H1 (cell line): ENCODE results near the gene OCSTAMP. TPM values are rescaled to one million over a fixed set of nuclear protein-coding genes. Genes with fewer than 3 reads are reported as not detected.

ENCODE experiments used
- BACH1 ChIP-seq: IDR thresholded peaks from 2 replicates; pipeline ENCODE4 v1.6.1; 2012; ENCODE audit warnings: low read length, improper control_type of control experiment
- CHD7 ChIP-seq: fragments of 300-600 bp; sonication (generic); IDR thresholded peaks from 2 replicates; pipeline ENCODE4 v1.7.1; 2012; ENCODE audit warnings: low read length, moderate library complexity, mild to moderate bottlenecking, inconsistent platforms; ENCODE audit not compliant: insufficient replicate concordance
- EP300 ChIP-seq, 2 experiments: IDR thresholded peaks; 1 replicate in 1 of 2; 2 replicates in 1 of 2; pipeline ENCODE4 v1.6.1; 2011 to 2012; ENCODE audit warnings: low read depth in 2 of 2, low read length in 2 of 2, mild to moderate bottlenecking in 2 of 2, borderline replicate concordance in 1 of 2, inconsistent platforms in 1 of 2, moderate library complexity in 1 of 2
- MAX ChIP-seq: IDR thresholded peaks from 2 replicates; pipeline ENCODE4 v1.6.1; 2012; ENCODE audit warnings: inconsistent platforms
- NANOG ChIP-seq: IDR thresholded peaks from 2 replicates; pipeline ENCODE4 v1.6.1; 2011; ENCODE audit warnings: low read length, low read depth, mild to moderate bottlenecking, inconsistent platforms; ENCODE audit not compliant: insufficient read depth, poor library complexity, severe bottlenecking
- POLR2AphosphoS5 ChIP-seq: IDR thresholded peaks from 2 replicates; pipeline ENCODE4 v1.6.1; 2011; ENCODE audit warnings: low read depth, low read length
- SAP30 ChIP-seq: fragments of 300-600 bp; sonication (generic); IDR thresholded peaks from 2 replicates; pipeline ENCODE4 v1.7.1; 2012; ENCODE audit warnings: low read length, moderate library complexity, mild to moderate bottlenecking, inconsistent platforms; ENCODE audit not compliant: insufficient read depth, insufficient replicate concordance
- SP2 ChIP-seq: IDR thresholded peaks from 2 replicates; pipeline ENCODE4 v1.6.1; 2012; ENCODE audit warnings: mild to moderate bottlenecking, low read length, inconsistent platforms
- TBP ChIP-seq: IDR thresholded peaks from 2 replicates; pipeline ENCODE4 v1.6.1; 2011; ENCODE audit warnings: low read depth, low read length, improper control_type of control experiment
- polyA plus RNA-seq, 7 experiments: library from polyadenylated mRNA; depleted of rRNA in 3 of 7; stranded (reverse) in 5 of 7; unstranded in 2 of 7; fragments of >200 nt in 5 of 7; fragments of 200-250 nt in 2 of 7; gene quantifications; 1 replicate in 5 of 7; 2 replicates in 1 of 7; 4 replicates in 1 of 7; pipeline versions ENCODE4 v1.2.1 to v1.2.3, GENCODE V29; 2011 to 2013; ENCODE audit warnings: missing spikeins in 2 of 7, mixed read lengths in 2 of 7
- total RNA-seq: library from RNA; stranded (reverse); fragmentation: NEBNext Ultra II Directional; extraction: Animal tissue kit (Norgen Biotek cat#: 25700); gene quantifications from 2 replicates; pipeline ENCODE4 v1.2.1, GENCODE V29; 2021

Gene OCSTAMP
- total and polyA plus RNA-seq, 2 of the 8 experiments (the other 6 are each of a cell fraction or from before 2014, with no cell fraction given) = 0.09 to 0.13 TPM

GRCh38 chr20:46595933-46596332, 45.5 kb upstream of the OCSTAMP start (continued):
- TF ChIP-seq CHD7 = no peak
- no peak for TF ChIP-seq SAP30
- no peak for TF ChIP-seq SP2
- no peak for TF ChIP-seq BACH1
- TF ChIP-seq POLR2AphosphoS5 = no peak
- TF ChIP-seq NANOG = no peak
- TF ChIP-seq TBP = no peak
- no peak for TF ChIP-seq MAX
- no peak for TF ChIP-seq EP300 (IDR thresholded peaks at IDR 0.05; ENCODE audit: borderline replicate concordance in 1 of 2, low read depth in 2 of 2, low read length in 2 of 2)
